Right lung (tissue), 5 donors: Measurements from ENCODE around the gene ZNF316. TPM values are rescaled to one million over a fixed set of nuclear protein-coding genes. Genes with fewer than 3 reads are reported as not detected.
"Not testable (repeated sequence)": the region's sequence is repeated elsewhere in the genome, so short reads cannot be mapped to it uniquely, and the experiment has no call there.

Experiments used
- DNase-seq, 2 donors: peaks; one replicate each; pipeline ENCODE4 v3.0.0-alpha.2; 2013
- polyA plus RNA-seq, 5 donors: library from polyadenylated mRNA; unstranded; fragments of 120-200 nt; gene quantifications; one replicate each; pipeline versions ENCODE4 v1.2.1 to v1.2.3, GENCODE V29; 2013; ENCODE audit warnings: inconsistent platforms in 1 of 5, low replicate concordance in 1 of 5; ENCODE audit not compliant: insufficient read length in 5 of 5, insufficient read depth in 1 of 5

Gene ZNF316
- polyA plus RNA-seq, 5 donors, result 34.3 to 46.9 (median 44.7) TPM

DNA sequence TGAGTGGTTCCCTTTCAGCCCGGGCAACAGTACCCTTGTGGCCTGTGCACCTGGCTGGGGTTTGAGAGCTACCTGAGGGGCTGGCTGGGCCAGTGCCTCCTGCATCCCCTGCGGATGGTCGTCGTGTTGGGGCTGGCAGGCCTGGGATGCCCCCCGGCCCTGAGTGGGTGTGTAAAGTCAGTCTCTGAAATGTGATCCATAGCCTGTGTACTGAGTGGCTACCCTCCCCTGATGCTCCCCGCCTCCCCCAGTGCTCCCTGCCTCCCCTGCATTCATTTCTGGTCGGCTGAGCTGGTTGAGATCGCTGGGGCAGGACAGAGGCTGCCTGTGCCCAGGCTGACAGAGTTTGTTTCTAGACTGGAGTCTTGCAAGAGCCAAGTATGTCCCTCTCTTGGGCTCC, 9.3 kb downstream of the ZNF316 start:
- no peak for DNase-seq

DNA sequence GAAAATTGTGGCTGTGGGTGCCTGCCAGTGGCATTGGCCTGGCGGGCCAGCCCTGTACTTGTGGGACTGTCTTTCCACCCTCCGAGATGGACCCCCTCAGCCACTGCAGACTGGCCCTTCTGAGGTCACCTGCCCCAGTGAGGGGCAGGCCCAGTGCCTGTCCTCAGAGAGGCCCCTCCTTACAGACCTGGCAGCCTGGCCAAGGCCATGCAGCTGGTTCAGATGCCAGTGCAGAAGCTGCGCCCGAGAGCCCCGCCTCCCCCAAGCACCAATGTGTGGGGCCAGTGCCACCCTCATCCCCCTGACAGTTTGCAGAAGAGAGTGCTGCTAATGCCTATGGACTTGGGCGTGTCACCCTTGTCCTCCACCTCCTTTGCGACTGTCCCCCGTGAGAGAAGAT, 10.0 kb downstream of the ZNF316 start:
- DNase-seq, result no peak

DNA sequence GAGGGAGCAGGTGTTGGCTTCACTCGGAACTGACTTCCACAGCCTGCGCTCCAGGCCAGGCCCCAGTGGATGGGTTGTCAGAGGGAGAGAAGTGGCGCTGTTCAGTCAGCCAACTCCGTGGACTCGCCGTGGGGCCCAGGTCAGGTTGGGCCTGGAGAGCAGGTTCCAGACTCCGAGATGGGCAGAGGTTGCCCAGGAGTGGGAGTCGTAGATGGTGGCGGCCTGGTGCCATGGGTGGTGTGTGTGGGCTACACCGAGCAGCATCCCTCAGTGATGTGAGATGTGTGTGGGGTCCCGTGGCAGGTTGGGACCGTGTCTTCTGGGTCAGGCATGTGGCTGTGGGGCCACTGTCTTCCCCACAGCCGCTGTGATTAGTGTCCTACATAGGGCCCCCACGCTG, 10.4 kb downstream of the ZNF316 start:
- DNase-seq, result no peak

DNA sequence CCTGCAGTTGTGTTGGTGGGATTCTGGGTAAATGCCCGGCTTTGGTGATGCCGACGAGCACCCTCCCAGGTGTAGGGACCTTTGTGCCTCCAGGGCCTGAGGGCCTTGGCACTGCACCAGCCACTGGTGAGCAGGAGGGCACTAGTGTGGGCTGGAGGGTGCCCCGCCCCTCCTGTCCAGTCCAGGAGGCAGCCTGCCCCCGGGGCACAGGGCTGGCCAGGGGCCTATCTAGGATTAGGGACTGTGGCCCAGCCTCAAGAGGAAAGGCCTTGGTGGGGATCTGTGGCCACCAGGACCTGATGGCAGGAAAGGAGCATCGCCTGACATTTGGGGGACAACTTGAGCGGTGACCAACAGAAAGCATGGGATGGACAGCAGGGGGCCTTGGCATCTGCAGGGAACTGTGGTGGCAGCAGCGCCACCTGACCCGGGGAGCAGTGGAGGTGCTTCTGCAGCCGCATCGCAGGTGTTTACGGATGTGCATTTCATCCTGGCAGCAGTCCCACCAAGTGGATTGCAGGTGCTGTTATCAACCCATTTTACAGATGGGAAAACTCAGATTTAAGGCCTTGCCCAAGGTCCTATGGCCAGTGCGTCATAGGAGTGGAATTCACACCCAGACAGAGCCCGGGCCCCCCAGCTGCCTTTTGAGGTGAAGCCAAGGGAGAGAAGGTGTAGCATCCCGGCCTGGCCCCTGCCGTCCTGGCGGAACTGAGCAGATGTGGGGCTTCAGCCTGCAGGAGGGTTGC, 11.1 kb downstream of the ZNF316 start:
- no peak for DNase-seq

- DNase-seq, result no peak
These were observed 11.6 kb downstream of the ZNF316 start for GRCh38 chr7:6648815-6649104.

DNA sequence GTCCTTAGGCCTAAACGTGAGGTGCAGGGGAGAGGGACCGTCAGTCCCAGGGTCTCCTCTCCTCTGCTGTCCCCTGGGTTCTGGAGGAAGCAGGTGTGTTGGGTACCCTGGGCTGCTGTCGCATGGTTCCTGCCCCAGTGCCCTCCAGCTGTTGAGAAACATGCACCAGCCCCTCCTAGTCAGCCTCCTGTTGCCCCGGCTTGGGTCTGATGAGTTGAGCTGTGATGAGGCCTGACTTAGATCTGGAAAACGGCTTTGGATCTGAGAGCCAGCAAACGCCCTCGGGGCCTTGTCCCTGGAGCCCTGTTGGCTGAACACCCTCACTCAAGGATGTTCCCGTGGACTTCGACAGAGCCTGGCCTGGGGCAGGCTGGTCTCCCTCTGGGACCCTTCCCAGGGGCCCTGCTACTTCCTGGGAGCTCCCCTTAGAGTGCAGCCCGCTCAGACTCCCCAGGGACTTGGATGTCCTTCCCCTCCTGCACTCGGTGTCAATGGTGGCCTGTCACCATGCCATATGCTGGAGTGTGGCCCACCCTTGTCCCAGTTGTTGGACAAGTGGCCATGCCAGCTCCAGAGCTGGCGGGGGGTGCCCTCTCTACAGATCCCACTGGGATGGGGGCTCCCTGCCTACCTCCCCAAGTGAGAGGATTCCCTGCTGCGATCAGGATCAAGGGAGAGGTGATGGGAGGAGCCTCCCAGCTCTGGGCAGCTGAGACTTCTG, 12.3 kb downstream of the ZNF316 start:
- no peak for DNase-seq

GRCh38 chr7:6650086-6650485, 13.0 kb downstream of the ZNF316 start:
- DNase-seq, result no peak

DNA sequence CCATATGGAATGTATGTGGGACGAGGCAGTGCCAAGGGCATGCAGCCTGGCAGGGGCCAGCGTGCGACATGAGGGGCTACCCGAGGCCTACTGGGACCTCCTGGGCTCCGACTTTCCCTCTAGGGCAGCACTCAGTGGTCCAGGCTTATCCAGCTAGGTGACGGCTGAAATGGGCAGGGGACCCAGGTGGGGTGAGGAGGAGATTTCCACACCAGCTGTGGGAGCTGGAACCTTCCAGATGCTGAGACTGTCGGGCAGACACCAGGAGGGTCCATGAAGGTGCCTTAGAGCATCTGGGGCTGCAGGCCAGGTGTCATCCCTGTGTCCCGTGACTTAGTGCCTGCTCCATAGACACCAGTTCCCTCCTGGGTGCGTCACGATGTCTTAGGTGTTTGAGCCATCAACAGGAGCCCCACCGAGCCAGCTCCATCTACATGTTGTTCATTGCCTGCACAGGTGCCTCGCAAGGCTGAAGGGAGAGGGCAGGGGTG, 13.4 kb downstream of the ZNF316 start:
- DNase-seq, result no peak

DNA sequence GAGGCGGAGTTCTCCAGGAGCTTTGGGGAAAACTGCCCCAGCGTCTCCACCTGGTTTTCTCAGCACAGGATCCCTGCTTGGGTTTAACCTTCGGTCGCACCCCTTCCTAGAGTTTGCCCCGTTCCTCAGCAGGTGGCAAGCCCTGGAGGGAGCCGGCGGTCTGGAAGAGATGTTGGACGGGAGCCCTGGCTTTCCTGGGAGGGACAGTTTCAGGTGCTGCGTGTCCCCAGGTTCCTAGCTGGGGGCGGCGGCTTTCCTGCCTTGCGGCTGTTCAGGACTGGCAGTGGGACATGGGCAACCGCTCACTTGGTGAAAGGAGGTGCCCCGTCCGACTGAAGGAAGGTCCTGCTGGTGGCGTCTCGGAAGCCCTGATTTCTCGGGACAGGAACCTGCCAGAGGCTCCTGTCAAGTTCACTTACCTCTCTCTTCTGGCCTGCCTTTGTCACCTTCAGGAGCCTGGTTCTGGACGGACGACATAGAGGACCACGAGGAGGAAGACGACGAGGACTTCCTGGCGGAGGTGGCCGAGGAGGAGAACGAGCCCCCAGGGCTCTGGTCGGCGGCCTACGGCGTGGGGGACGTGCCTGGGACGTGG, 14.8 kb downstream of the ZNF316 start:
- DNase-seq, result no peak

DNA sequence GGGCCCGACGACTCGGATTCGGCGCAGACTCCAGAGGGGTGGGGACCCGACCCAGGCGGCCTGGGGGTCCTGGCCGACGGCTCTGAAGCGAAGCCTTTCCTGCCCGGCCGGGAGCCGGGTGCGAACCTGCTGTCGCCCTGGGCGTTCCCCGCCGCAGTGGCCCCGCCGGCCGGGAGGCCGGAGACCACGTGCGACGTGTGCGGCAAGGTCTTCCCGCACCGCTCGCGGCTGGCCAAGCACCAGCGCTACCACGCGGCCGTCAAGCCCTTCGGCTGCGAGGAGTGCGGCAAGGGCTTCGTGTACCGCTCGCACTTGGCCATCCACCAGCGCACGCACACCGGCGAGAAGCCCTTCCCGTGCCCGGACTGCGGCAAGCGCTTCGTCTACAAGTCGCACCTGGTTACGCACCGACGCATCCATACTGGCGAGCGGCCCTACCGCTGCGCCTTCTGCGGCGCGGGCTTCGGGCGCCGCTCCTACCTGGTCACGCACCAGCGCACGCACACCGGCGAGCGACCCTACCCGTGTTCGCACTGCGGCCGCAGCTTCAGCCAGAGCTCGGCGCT, 15.4 kb downstream of the ZNF316 start:
- no peak for DNase-seq

GRCh38 chr7:6653071-6654003, 16.2 kb downstream of the ZNF316 start:
- no peak for DNase-seq

DNA sequence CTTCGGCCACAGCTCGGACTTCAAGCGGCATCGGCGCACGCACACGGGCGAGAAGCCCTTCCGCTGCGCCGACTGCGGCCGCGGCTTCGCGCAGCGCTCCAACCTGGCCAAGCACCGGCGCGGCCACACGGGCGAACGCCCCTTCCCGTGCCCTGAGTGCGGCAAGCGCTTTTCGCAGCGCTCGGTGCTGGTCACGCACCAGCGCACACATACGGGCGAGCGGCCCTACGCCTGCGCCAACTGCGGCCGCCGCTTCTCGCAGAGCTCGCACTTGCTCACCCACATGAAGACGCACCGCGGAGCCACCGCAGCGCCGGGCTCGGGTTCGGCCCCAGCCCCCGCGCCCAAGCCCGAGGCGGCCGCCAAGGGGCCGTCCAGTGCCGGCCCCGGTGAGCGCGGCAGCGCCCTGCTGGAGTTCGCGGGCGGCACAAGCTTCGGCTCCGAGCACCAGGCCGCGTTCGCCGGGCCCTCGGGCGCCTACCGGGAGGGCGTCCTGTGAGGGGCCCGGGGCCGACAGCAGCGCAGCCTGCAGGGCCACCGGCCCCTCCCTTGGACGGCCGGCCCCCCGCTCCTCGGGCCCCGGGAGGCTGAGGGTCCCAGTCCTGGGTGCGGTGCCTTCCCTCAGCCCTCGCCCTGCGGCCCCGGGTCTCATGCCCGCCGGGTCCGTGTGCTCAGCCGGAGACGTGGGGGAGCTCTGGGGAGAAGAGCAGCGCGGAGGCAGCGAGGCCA, 17.2 kb downstream of the ZNF316 start:
- no peak for DNase-seq

- DNase-seq, result no peak
These were observed 17.9 kb downstream of the ZNF316 start for GRCh38 chr7:6654842-6655610.

DNA sequence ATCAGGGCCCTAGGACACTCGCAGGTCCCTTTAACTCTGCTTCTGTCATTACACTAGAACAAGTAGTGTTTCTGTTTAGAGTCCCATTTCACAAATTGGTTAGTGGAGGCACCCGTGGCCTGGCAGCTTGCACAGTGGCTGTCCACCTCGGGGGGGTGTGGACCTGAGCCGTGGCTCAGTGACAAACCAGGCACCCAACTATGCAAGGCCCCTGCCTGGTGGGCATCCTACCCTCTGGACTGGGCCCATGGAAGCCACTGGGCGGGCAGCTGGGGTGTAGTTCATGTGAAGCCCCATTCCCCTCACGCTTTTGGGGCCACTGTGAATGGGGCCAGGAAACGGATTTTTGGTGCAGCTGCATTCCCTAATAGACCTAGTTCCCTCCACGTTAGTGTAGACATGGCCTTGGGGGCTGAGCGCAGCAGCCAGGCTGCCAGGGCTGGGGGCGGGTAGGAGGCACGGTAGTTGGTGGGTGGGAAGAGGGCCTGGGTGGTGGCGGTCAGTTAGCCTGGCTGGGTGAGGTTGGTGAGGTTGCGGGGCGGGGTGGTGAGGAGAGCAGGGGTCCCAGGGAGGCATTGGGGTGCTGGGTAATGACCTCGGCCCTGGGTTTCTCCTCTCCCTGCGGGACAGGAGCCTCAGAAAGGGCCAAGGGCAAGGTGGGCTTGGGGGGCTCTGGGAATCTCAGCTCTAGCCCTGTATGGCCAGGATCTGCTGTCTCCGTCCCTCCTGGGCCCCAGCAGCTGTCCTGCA, 18.7 kb downstream of the ZNF316 start:
- no peak for DNase-seq

DNA sequence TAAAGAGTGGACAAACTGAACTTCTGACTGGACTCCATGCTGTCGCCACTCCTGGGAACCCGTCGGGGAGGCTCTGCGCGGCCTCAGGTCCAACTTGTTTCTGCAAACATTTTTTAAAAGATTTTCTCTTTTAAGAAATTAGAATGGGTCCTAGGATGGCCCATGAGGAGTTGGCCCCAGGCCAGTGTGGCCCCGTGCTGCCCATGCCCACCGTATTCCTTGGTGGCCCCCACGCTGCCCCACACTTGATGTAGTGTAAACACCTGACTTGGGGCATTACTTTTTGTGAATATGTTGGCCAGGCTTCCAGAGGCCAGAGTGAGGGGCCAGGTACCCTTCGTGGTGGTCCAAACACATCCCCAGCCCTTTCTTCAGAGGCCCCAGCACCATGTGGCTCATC, 19.3 kb downstream of the ZNF316 start:
- no peak for DNase-seq

GRCh38 chr7:6658618-6659345, 21.7 kb downstream of the ZNF316 start:
- DNase-seq, result no peak

DNA sequence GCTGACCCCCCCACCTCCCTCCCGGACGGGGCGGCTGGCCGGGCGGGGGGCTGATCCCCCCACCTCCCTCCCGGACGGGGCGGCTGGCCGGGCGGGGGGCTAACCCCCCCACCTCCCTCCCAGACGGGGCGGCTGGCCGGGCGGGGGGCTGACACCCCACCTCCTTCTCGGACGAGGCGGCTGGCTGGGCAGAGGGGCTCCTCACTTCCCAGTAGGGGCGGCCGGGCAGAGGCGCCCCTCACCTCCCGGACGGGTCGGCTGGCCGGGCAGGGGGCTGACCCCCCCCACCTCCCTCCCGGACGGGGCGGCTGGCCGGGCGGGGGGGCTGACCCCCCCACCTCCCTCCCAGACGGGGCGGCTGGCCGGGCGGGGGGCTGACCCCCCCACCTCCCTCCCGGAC, 33.7 kb downstream of the ZNF316 start:
- DNase-seq, result not testable (repeated sequence)

DNA sequence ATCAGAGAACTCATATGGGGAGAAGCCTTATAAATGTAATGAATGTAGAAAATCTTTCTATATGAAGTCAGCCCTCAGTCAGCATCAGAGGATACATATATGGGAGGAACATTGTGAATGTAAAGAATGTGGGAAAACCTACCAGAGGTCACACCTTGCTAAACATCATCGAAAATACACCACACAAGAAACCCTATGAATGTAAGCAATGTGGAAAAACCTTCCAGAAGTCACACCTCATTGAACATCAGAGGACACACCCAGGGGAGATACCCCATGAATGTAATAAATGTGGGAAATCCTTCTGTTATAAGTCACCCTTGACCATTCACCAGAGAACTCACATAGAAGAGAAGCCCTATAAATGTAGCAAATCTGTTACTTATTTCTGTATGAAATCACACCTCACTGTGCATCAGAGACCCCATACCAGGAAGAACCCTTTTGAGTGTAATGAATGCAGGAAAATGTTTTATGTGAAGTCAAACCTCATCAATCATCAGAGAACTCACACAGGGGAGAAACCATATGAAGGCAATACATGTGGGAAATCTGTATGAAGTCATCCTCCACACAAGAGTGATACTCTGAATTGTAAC, 38.8 kb downstream of the ZNF316 start:
- no peak for DNase-seq
